ENCODE measurements around the gene DHX32.

Gene DHX32

GRCh38 chr10:125850766-125851731, 30.0 kb downstream of the DHX32 start:
- Histone ChIP-seq H3K4ac (ENCODE audit: low read length) (no peak overlapping the region), H3K4me2 (ENCODE audit: insufficient read depth, low read length, poor library complexity, severe bottlenecking) (no peak overlapping the region)
- no CpG with 5 or more reads among the region's 2 CpGs for WGBS, 2 donors (ENCODE audit: extremely low coverage in 2 of 2, insufficient read length in 2 of 2, insufficient replicate concordance in 1 of 2)

GRCh38 chr10:125849448-125849847, 31.6 kb downstream of the DHX32 start:
- no peak overlapping the region for H3K4me2 ChIP-seq (ENCODE audit: insufficient read depth, low read length, poor library complexity, severe bottlenecking)
- H2BK15ac ChIP-seq (ENCODE audit: low read length): no peak overlapping the region
- no peaks in the 10 kb centered on the region for H3K27me3 ChIP-seq (ENCODE audit: control insufficient read depth in 3 of 3, insufficient read depth in 3 of 3, low read depth in 1 of 3, low read length in 3 of 3)
- no peak overlapping the region for H3K9ac ChIP-seq (ENCODE audit: low read depth, low read length, poor library complexity)
- H2AFZ ChIP-seq (ENCODE audit: low read length): no peak overlapping the region
- no peaks in the 10 kb centered on the region for H3K79me1 ChIP-seq (ENCODE audit: low read depth, low read length)
- H3K4me1 ChIP-seq (ENCODE audit: control insufficient read depth in 2 of 2, insufficient read depth in 1 of 2, low read depth in 1 of 2, low read length in 2 of 2): no peaks in the 10 kb centered on the region
- no peak overlapping the region for H2AK5ac ChIP-seq (ENCODE audit: low read depth, low read length)
- no peak overlapping the region for H2BK120ac ChIP-seq (ENCODE audit: low read depth, low read length)
- no peak overlapping the region for H3K4ac ChIP-seq (ENCODE audit: low read length)
- H3K18ac ChIP-seq (ENCODE audit: low read length): no peak overlapping the region
- H3K36me3 ChIP-seq (replicated peaks in 1 of 2; ENCODE audit: control insufficient read depth in 2 of 2, insufficient read depth in 2 of 2, low read length in 2 of 2): peaks cover 32 to 95% of the 10 kb centered on the region in 2 donors
- WGBS, 2 donors (ENCODE audit: extremely low coverage in 2 of 2, insufficient read length in 2 of 2, insufficient replicate concordance in 1 of 2): no CpG with 5 or more reads among the region's 7 CpGs
- DNase-seq (ENCODE audit: low spot score): no peak
- H2BK5ac ChIP-seq (ENCODE audit: low read length): no peak overlapping the region
- H3K27ac ChIP-seq (replicated peaks; ENCODE audit: low read length): no peak overlapping the region
- H4K91ac ChIP-seq (ENCODE audit: low read depth, low read length, poor library complexity): no peak overlapping the region
- no peak overlapping the region for H3K4me3 ChIP-seq (ENCODE audit: low read length in 2 of 2)
- H4K8ac ChIP-seq (ENCODE audit: low read depth, low read length): no peak overlapping the region
- no peaks in the 10 kb centered on the region for H3K9me3 ChIP-seq (replicated peaks in 1 of 2; ENCODE audit: control insufficient read depth in 2 of 2, insufficient read depth in 1 of 2, low read depth in 1 of 2, low read length in 2 of 2)
- H3K14ac ChIP-seq (ENCODE audit: low read length): no peak overlapping the region
- H3K23ac ChIP-seq (ENCODE audit: low read depth, low read length, poor library complexity): no peak overlapping the region
- H2BK12ac ChIP-seq (ENCODE audit: low read length): no peak overlapping the region

More at GRCh38 chr10:125850766-125851731, 30.0 kb downstream of the DHX32 start:
- Histone ChIP-seq H3K23ac (ENCODE audit: low read depth, low read length, poor library complexity) (no peak overlapping the region), H2BK120ac (ENCODE audit: low read depth, low read length) (no peak overlapping the region), H2AFZ (ENCODE audit: low read length) (no peak overlapping the region), H3K4me3 (ENCODE audit: low read length in 2 of 2) (no peak overlapping the region), H3K4me1 (ENCODE audit: control insufficient read depth in 2 of 2, insufficient read depth in 1 of 2, low read depth in 1 of 2, low read length in 2 of 2) (no peaks in the 10 kb centered on the region), H2BK12ac (ENCODE audit: low read length) (no peak overlapping the region), H3K18ac (ENCODE audit: low read length) (no peak overlapping the region), H3K9me3 (replicated peaks in 1 of 2; ENCODE audit: control insufficient read depth in 2 of 2, insufficient read depth in 1 of 2, low read depth in 1 of 2, low read length in 2 of 2) (no peaks in the 10 kb centered on the region), H3K79me1 (ENCODE audit: low read depth, low read length) (no peaks in the 10 kb centered on the region), H4K91ac (ENCODE audit: low read depth, low read length, poor library complexity) (no peak overlapping the region), H2BK5ac (ENCODE audit: low read length) (no peak overlapping the region), H3K27ac (replicated peaks; ENCODE audit: low read length) (no peak overlapping the region), H3K27me3 (ENCODE audit: control insufficient read depth in 3 of 3, insufficient read depth in 3 of 3, low read depth in 1 of 3, low read length in 3 of 3) (no peaks in the 10 kb centered on the region), H3K9ac (ENCODE audit: low read depth, low read length, poor library complexity) (no peak overlapping the region), H2AK5ac (ENCODE audit: low read depth, low read length) (no peak overlapping the region), H2BK15ac (ENCODE audit: low read length) (no peak overlapping the region), H4K8ac (ENCODE audit: low read depth, low read length) (no peak overlapping the region), H3K36me3 (replicated peaks in 1 of 2; ENCODE audit: control insufficient read depth in 2 of 2, insufficient read depth in 2 of 2, low read length in 2 of 2) (peaks cover 23 to 86% of the 10 kb centered on the region in 2 donors), H3K14ac (ENCODE audit: low read length) (no peak overlapping the region)
- no peak for DNase-seq (ENCODE audit: low spot score)

- no peak overlapping the region for H3K4ac ChIP-seq (ENCODE audit: low read length)
- no peaks in the 10 kb centered on the region for H3K4me1 ChIP-seq (ENCODE audit: control insufficient read depth in 2 of 2, insufficient read depth in 1 of 2, low read depth in 1 of 2, low read length in 2 of 2)
- H3K4me3 ChIP-seq (ENCODE audit: low read length in 2 of 2): no peak overlapping the region
- H2BK12ac ChIP-seq (ENCODE audit: low read length): no peak overlapping the region
- H3K27me3 ChIP-seq (ENCODE audit: control insufficient read depth in 3 of 3, insufficient read depth in 3 of 3, low read depth in 1 of 3, low read length in 3 of 3): no peaks in the 10 kb centered on the region
- no peak overlapping the region for H3K14ac ChIP-seq (ENCODE audit: low read length)
- peaks cover 32 to 95% of the 10 kb centered on the region in 2 donors for H3K36me3 ChIP-seq (replicated peaks in 1 of 2; ENCODE audit: control insufficient read depth in 2 of 2, insufficient read depth in 2 of 2, low read length in 2 of 2)
- H3K23ac ChIP-seq (ENCODE audit: low read depth, low read length, poor library complexity): no peak overlapping the region
- no peak overlapping the region for H3K9ac ChIP-seq (ENCODE audit: low read depth, low read length, poor library complexity)
- H2AFZ ChIP-seq (ENCODE audit: low read length): no peak overlapping the region
- no peaks in the 10 kb centered on the region for H3K9me3 ChIP-seq (replicated peaks in 1 of 2; ENCODE audit: control insufficient read depth in 2 of 2, insufficient read depth in 1 of 2, low read depth in 1 of 2, low read length in 2 of 2)
- H3K4me2 ChIP-seq (ENCODE audit: insufficient read depth, low read length, poor library complexity, severe bottlenecking): no peak overlapping the region
- no CpG with 5 or more reads among the region's 2 CpGs for WGBS, 2 donors (ENCODE audit: extremely low coverage in 2 of 2, insufficient read length in 2 of 2, insufficient replicate concordance in 1 of 2)
- no peaks in the 10 kb centered on the region for H3K79me1 ChIP-seq (ENCODE audit: low read depth, low read length)
- H2AK5ac ChIP-seq (ENCODE audit: low read depth, low read length): no peak overlapping the region
- no peak for DNase-seq (ENCODE audit: low spot score)
- H2BK120ac ChIP-seq (ENCODE audit: low read depth, low read length): no peak overlapping the region
- H2BK15ac ChIP-seq (ENCODE audit: low read length): no peak overlapping the region
- no peak overlapping the region for H2BK5ac ChIP-seq (ENCODE audit: low read length)
- H3K27ac ChIP-seq (replicated peaks; ENCODE audit: low read length): no peak overlapping the region
- no peak overlapping the region for H4K91ac ChIP-seq (ENCODE audit: low read depth, low read length, poor library complexity)
- H3K18ac ChIP-seq (ENCODE audit: low read length): no peak overlapping the region
- H4K8ac ChIP-seq (ENCODE audit: low read depth, low read length): no peak overlapping the region
Measured at GRCh38 chr10:125848857-125849256, 32.2 kb downstream of the DHX32 start.

GRCh38 chr10:125848371-125848770, 32.7 kb downstream of the DHX32 start:
- Histone ChIP-seq H3K36me3 (replicated peaks in 1 of 2; ENCODE audit: control insufficient read depth in 2 of 2, insufficient read depth in 2 of 2, low read length in 2 of 2) (peaks cover 32 to 96% of the 10 kb centered on the region in 2 donors), H3K4ac (ENCODE audit: low read length) (no peak overlapping the region), H3K14ac (ENCODE audit: low read length) (no peak overlapping the region), H3K23ac (ENCODE audit: low read depth, low read length, poor library complexity) (no peak overlapping the region), H4K8ac (ENCODE audit: low read depth, low read length) (no peak overlapping the region), H4K91ac (ENCODE audit: low read depth, low read length, poor library complexity) (no peak overlapping the region), H3K27me3 (ENCODE audit: control insufficient read depth in 3 of 3, insufficient read depth in 3 of 3, low read depth in 1 of 3, low read length in 3 of 3) (no peaks in the 10 kb centered on the region), H2BK5ac (ENCODE audit: low read length) (no peak overlapping the region), H3K4me2 (ENCODE audit: insufficient read depth, low read length, poor library complexity, severe bottlenecking) (no peak overlapping the region), H3K4me1 (ENCODE audit: control insufficient read depth in 2 of 2, insufficient read depth in 1 of 2, low read depth in 1 of 2, low read length in 2 of 2) (no peaks in the 10 kb centered on the region), H3K27ac (replicated peaks; ENCODE audit: low read length) (no peak overlapping the region), H3K4me3 (ENCODE audit: low read length in 2 of 2) (no peak overlapping the region), H2BK12ac (ENCODE audit: low read length) (no peak overlapping the region), H2AK5ac (ENCODE audit: low read depth, low read length) (no peak overlapping the region), H3K18ac (ENCODE audit: low read length) (no peak overlapping the region), H2BK15ac (ENCODE audit: low read length) (no peak overlapping the region), H3K9ac (ENCODE audit: low read depth, low read length, poor library complexity) (no peak overlapping the region), H2BK120ac (ENCODE audit: low read depth, low read length) (no peak overlapping the region), H2AFZ (ENCODE audit: low read length) (no peak overlapping the region), H3K9me3 (replicated peaks in 1 of 2; ENCODE audit: control insufficient read depth in 2 of 2, insufficient read depth in 1 of 2, low read depth in 1 of 2, low read length in 2 of 2) (no peaks in the 10 kb centered on the region), H3K79me1 (ENCODE audit: low read depth, low read length) (no peaks in the 10 kb centered on the region)
- WGBS, 2 donors (ENCODE audit: extremely low coverage in 2 of 2, insufficient read length in 2 of 2, insufficient replicate concordance in 1 of 2): no CpG with 5 or more reads among the region's 2 CpGs
- no peak for DNase-seq (ENCODE audit: low spot score)

All from neuronal stem cell (in vitro differentiated cells).